ENCODE results near the gene IBA57. TPM values are rescaled to one million over a fixed set of nuclear protein-coding genes. Genes with fewer than 3 reads are reported as not detected.

The IBA57 gene
- total RNA-seq, 1 donor: 4.3 TPM

DNA sequence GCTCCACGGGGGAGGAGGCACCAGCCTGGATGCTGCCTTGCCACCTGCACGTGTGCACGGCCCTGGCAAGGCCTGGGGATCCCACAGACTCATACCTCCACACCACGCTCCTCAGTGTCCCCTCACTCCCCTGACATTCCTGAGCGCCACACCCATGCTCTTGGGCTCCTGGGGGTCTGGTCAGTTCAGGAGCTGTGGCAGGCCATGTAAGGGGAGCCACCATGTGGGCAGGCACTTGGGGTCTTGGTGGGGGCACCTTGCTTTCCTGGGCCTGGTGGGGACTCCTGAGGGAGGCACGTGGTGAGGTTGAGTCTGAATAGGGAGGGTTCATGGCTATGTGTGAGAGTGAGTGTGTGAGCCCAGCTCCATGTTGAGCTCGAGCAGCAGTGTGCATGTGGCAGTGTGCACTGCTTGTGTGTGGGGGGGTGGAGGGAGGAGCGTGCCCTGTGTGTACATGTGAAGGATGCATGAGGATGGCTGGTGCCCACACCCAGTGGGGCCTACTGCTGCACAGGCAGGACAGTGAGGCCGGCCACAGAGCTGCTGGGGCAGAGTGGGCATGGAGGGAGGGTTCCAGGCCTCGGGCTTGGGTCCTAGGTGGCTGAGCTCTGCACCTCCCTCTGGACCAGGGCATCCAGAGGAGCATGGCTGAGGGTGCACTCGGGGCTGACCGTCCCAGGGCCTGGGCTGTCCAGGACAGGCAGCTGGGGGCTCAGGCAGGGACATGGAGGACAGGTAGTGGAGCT is 14.3 kb upstream of the IBA57 start:
- DNase-seq (ENCODE audit: low read depth): no peak
- TF ChIP-seq CTCF (IDR thresholded peaks at IDR 0.05; ENCODE audit: insufficient read depth, low read depth, low read length): no peak
- no peak overlapping the region for H3K4me3 ChIP-seq (ENCODE audit: low read depth, low read length)

- H3K4me3 ChIP-seq (ENCODE audit: low read depth, low read length): no peak overlapping the region
- no peak for DNase-seq (ENCODE audit: low read depth)
- no peak for TF ChIP-seq CTCF (IDR thresholded peaks at IDR 0.05; ENCODE audit: insufficient read depth, low read depth, low read length)
These were observed 13.3 kb upstream of the IBA57 start for GRCh38 chr1:228152097-228152917.

DNA sequence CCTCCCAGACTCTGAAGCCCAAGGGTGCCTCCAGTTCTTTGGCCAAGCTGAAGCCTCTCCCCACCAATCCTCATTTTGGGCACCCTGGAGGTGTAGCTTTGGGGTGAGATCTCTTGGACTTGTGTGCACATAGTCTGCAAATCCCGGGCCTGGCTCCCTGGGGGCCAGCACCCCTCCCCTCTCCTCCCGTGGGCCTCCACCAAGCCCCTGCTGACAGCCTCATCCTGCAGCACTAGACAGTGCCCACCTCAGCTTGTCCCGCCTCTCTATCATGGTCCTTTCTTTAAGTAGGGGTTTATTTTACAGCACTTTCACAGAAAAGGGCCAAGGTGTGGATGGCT is 12.7 kb upstream of the IBA57 start:
- H3K4me3 ChIP-seq (ENCODE audit: low read depth, low read length): no peak overlapping the region
- DNase-seq (ENCODE audit: low read depth): no peak
- no peak for TF ChIP-seq CTCF (IDR thresholded peaks at IDR 0.05; ENCODE audit: insufficient read depth, low read depth, low read length)

GRCh38 chr1:228154021-228154669 is 11.5 kb upstream of the IBA57 start:
- no peak for TF ChIP-seq CTCF (IDR thresholded peaks at IDR 0.05; ENCODE audit: insufficient read depth, low read depth, low read length)
- no peak for DNase-seq (ENCODE audit: low read depth)

GRCh38 chr1:228154670-228155571 is 10.7 kb upstream of the IBA57 start:
- TF ChIP-seq CTCF (IDR thresholded peaks at IDR 0.05; ENCODE audit: insufficient read depth, low read depth, low read length): no peak
- no peak for DNase-seq (ENCODE audit: low read depth)
- H3K4me3 ChIP-seq (ENCODE audit: low read depth, low read length): no peak overlapping the region

More at GRCh38 chr1:228154021-228154669, 11.5 kb upstream of the IBA57 start:
- H3K4me3 ChIP-seq (ENCODE audit: low read depth, low read length): no peak overlapping the region
